Esophagus (tissue), 2 donors: Measurements from ENCODE around the gene PROCA1. TPM values are rescaled to one million over a fixed set of nuclear protein-coding genes. Genes with fewer than 3 reads are reported as not detected.

Experiments used
- H3K27ac ChIP-seq, 2 donors: one replicate each; pipeline ENCODE4 v1.5.1; 2013; ENCODE audit warnings: low read depth in 2 of 2, mild to moderate bottlenecking in 2 of 2, inconsistent platforms in 1 of 2, low read length in 1 of 2, moderate library complexity in 1 of 2
- H3K27me3 ChIP-seq, 2 donors: one replicate each; pipeline ENCODE4 v1.6.1; 2013; ENCODE audit warnings: low read length in 2 of 2, control low read depth in 1 of 2, mild to moderate bottlenecking in 1 of 2; ENCODE audit not compliant: insufficient read depth in 2 of 2, control insufficient read depth in 1 of 2
- H3K36me3 ChIP-seq, 2 donors: one replicate each; pipeline ENCODE4 v1.6.1; 2013; ENCODE audit warnings: low read length in 1 of 2; ENCODE audit not compliant: control insufficient read depth in 2 of 2, insufficient read depth in 2 of 2
- H3K4me1 ChIP-seq, 2 donors: one replicate each; pipeline ENCODE4 v1.6.1; 2013; ENCODE audit warnings: low read length in 1 of 2; ENCODE audit not compliant: control insufficient read depth in 2 of 2, insufficient read depth in 2 of 2
- H3K4me3 ChIP-seq, 2 donors: one replicate each; pipeline ENCODE4 v1.5.1; 2013; ENCODE audit warnings: low read length in 2 of 2, mild to moderate bottlenecking in 2 of 2, low read depth in 1 of 2, moderate library complexity in 1 of 2
- H3K9me3 ChIP-seq, 2 donors: one replicate each; pipeline ENCODE4 v1.6.1; 2013; ENCODE audit warnings: mild to moderate bottlenecking in 2 of 2, low read depth in 1 of 2, low read length in 1 of 2, moderate library complexity in 1 of 2; ENCODE audit not compliant: control insufficient read depth in 2 of 2, insufficient read depth in 1 of 2
- WGBS, 2 donors: extraction: QIAGEN DNeasy Blood & Tissue Kit; methylation state at CpG; one replicate each; pipeline ENCODE4 v1.1.7; 2013; 5-methylcytosine and 5-hydroxymethylcytosine counted together
- polyA plus RNA-seq, 2 donors: library from polyadenylated mRNA; stranded (reverse); fragments of 200-250 nt; gene quantifications; one replicate each; pipeline ENCODE4 v1.2.3, GENCODE V29; 2013
- donor health status: healthy with polysubstance abuse.
- donor health status: Bipolar disorder and iron deficiency.

The PROCA1 gene, protein sequence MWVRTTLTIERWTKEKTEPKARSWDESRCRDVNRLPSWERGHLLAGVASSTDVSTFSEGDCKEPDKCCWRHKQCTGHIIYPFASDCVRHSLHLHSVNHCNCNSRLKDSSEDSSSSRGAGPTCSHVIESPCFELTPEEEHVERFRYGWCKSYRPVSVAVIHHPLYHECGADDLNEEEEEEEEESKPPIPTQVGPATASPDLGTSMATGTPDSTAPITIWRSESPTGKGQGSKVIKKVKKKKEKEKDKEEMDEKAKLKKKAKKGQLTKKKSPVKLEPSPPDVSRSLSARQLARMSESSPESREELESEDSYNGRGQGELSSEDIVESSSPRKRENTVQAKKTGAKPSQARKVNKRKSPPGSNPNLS
- 1 to 10 TPM in 1 of 2 donors, under 1 TPM in 1; 0.59 to 2.0 TPM for polyA plus RNA-seq

DNA sequence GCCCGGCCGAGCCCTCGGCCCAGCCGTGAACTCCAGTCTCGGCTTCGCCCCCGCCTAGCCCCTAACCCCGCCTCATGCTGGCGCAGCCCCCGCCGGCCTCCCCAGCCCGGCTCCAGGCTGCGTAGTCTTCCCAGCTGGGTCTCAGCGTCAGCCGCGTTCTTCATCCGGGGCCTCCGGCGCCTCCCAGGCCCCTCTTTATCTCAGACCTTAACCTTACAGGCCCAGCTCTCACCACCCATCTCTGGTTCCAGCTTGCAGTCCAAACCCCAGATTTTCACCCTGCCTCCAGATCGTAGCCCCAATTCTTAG is at the start of gene PROCA1:
TSS of gene PROCA1 (minus strand) at position 166 of the 309 bp plus-strand sequence. CDS start 228 bp downstream, outside the sequence.
- 6 to 8% methylated on average over 20 of the region's 20 CpGs for WGBS, 2 donors
- Histone ChIP-seq H3K36me3 (peaks cover 0 to 16% of the 10 kb centered on the region in 2 donors), H3K4me1 (peaks cover 0 to 2% of the 10 kb centered on the region in 2 donors)

DNA sequence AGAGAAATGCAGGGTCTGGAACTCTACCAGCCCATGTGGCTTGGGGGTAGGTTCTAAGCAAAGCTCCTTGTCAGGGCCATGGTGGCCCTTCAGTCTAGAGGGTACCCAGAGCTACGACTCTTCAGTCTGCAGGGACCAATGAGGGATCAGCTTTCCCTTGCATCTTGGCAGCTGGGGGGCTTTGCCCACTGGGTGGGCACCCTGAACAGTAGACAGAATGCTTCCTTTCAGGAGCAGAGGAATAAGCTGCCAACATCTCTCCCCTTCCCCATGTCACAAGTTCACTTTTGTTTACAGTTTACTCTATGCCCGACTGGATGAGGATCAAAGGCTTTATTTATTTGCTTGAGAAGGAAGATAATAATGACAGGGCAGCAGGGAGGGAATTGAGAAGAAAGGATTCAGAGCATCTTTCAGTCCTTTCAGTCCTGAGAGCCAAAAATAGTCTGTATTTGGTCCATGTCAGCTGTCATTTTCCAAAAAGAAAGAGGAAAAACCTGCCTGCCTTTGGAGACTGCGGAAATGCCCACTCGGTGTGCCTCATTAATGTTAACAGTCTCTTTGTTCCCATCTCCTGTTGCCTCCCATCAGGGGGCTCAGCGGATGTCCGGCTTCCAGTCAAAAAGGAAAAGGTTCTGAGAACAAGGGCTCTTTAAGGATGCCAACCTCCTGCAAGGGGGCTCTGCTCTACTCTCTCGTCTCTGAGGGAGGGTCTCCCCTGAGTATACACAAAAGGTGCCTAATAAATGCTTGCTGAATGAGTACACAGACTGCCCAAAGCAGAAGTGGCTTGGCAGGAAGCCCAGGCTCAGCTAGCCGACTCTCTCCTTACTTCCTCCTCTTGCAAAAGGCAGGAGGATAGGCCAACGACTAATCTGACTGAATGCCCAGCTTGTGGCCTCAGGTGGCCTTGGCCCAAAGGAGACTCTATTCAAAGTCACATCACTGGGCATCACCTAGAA is 49.2 kb upstream of the PROCA1 start:
- no peak overlapping the region for H3K27ac ChIP-seq

More for the DNA sequence above, at the start of gene PROCA1:
- Histone ChIP-seq H3K9me3 (no peaks in the 10 kb centered on the region), H3K4me3 (peak within 1 kb of the TSS; percentile 55 to 58), H3K27ac (peak within 1 kb of the TSS; percentile 90 to 91), H3K27me3 (no peaks in the 10 kb centered on the region)

DNA sequence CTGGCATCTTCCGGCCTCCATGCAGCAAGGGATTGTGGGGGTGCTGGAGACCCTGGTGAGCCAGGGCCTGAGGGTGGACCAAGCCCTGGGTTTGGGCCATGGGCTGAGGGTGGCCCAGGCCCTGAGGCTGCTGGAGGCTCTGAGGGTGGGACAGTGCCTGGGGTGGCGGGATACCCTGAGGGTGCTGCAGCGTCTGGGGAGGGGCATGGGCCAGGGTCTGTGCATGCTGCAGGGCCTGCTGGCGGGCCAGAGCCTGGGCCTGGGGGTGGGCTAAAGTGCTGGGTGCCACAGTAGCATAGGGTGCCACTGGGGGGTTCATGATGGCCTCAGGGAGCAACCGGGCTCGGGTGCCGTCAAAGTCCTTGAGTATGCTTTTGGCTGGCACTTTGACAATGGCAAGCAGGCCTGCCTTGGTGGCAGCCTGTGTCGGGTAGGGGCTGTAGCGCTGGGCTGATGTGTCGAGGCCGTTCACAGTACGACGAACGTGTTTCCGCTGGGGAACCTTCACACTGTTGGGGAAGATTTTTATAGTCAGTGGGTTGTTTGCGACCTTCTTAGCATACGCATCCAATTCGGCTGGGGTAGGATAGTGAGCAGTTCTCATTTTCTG is 47.7 kb upstream of the PROCA1 start:
- no peak overlapping the region for H3K4me3 ChIP-seq
- H3K9me3 ChIP-seq, result no peaks in the 10 kb centered on the region
- no peak overlapping the region for H3K27ac ChIP-seq
- 89 to 94% methylated on average over 18 of the region's 18 CpGs for WGBS, 2 donors
- H3K27me3 ChIP-seq, result no peaks in the 10 kb centered on the region
- H3K4me1 ChIP-seq, result peaks cover 0 to 2% of the 10 kb centered on the region in 2 donors
- peaks cover 0 to 15% of the 10 kb centered on the region in 2 donors for H3K36me3 ChIP-seq

More for the DNA sequence above, 49.2 kb upstream of the PROCA1 start:
- Histone ChIP-seq H3K27me3 (no peaks in the 10 kb centered on the region), H3K4me1 (peaks cover 0 to 2% of the 10 kb centered on the region in 2 donors), H3K9me3 (no peaks in the 10 kb centered on the region), H3K36me3 (peaks cover 0 to 15% of the 10 kb centered on the region in 2 donors), H3K4me3 (no peak overlapping the region)
- WGBS, 2 donors, result 43 to 45% methylated on average over 9 of the region's 9 CpGs

DNA sequence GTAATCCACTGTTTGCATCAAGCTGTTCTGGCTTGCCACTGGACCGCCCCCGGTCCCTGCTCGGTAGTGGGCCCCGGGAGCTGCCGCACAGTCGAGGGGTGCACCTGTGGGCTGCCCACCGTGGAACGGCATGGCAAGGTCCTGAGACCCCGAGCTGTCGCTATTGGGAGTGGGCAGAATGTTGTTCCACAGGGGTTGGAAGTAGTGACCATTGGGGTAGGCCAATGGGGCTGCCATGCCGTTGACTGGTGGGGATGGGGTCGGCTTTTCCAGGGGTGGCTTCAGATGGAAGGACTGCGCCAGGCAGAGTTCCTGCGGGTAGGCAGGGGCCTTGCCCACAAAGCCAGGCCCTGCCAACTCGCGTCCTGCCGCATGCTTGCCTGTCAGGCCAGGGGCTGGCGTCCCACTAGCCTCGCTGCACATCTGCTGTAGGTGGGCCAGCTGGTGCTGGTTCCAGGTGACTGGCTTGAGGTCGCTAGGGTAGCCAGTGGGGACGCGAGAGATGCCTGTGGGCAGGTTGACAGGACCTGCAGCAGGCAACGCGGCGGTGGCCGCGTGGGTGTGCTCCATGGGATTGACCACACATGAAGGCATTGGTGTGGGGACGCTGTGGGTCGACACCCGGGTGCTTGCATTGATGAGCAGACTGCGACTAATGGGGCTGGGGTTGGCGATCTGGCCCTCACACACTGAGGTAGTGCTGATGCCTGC is 46.9 kb upstream of the PROCA1 start:
- WGBS, 2 donors, result 90 to 93% methylated on average over 32 of the region's 32 CpGs
- Histone ChIP-seq H3K9me3 (no peaks in the 10 kb centered on the region), H3K36me3 (peaks cover 0 to 15% of the 10 kb centered on the region in 2 donors), H3K4me1 (peaks cover 0 to 2% of the 10 kb centered on the region in 2 donors), H3K27me3 (no peaks in the 10 kb centered on the region), H3K4me3 (no peak overlapping the region), H3K27ac (no peak overlapping the region)

DNA sequence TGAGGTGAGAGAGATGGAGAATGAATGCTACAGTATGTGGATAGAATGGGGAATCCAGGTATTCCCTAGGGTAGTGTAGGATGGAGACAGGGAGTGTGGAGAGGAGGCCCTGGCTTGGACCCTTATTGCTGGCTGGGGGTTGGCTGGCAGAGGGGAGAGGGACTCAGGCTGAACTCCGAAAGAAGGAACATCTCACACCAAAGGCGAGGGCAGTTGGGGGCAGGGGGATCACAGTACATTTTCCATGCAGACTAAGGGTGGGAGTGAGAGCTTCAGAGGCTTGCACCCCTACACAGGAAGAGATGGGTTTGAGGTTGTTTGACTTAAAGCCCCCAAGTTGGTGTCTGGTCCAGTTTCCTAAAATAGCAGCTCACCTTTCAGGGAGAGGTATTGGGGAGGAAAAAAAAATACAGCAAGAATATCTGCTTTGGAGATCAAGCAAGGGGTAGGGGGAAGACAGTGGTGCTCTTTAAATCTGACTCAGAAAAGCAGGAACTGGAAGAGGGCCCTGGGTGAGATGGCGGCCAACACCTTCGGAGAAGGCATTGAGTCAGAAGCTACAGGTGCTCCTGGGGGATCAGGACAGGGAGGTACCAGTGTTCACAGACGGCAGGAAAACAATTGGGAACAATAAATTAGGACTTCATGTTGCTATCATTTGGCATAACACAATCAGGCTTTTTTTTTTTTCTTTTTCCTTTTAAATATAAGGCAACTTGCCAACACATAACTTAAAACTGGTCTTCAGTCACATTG is 44.5 kb upstream of the PROCA1 start:
- H3K4me3 ChIP-seq, result no peak overlapping the region
- H3K4me1 ChIP-seq, result peaks cover 0 to 2% of the 10 kb centered on the region in 2 donors
- no peaks in the 10 kb centered on the region for H3K27me3 ChIP-seq
- H3K9me3 ChIP-seq, result no peaks in the 10 kb centered on the region
- H3K36me3 ChIP-seq, result peaks cover 0 to 18% of the 10 kb centered on the region in 2 donors
- 57 to 60% methylated on average over 5 of the region's 5 CpGs for WGBS, 2 donors
- H3K27ac ChIP-seq, result no peak overlapping the region

DNA sequence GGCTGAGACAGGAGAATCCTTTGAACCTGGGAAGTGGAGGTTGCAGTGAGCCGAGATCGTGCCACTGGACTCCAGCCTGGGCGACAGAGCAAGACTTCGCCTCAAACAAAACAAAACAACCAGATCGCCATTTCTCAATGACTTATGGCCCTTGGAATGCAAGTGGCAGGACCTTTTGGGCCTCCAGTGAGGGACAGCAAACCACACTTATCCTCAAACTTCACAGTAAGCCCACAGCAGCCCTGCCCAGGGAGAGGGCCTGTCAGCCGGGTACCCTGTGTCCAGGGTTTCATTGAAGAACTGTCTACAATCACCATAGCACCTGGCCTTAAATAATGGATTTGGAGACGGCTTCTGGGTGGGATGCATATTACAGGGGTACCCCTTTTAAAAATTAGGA is 43.8 kb upstream of the PROCA1 start:
- H3K27ac ChIP-seq, result no peak overlapping the region
- peaks cover 0 to 2% of the 10 kb centered on the region in 2 donors for H3K4me1 ChIP-seq
- no peak overlapping the region for H3K4me3 ChIP-seq
- H3K36me3 ChIP-seq, result peaks cover 0 to 18% of the 10 kb centered on the region in 2 donors
- WGBS, 2 donors, result 86 to 88% methylated on average over 7 of the region's 7 CpGs
- H3K9me3 ChIP-seq, result no peaks in the 10 kb centered on the region
- no peaks in the 10 kb centered on the region for H3K27me3 ChIP-seq

DNA sequence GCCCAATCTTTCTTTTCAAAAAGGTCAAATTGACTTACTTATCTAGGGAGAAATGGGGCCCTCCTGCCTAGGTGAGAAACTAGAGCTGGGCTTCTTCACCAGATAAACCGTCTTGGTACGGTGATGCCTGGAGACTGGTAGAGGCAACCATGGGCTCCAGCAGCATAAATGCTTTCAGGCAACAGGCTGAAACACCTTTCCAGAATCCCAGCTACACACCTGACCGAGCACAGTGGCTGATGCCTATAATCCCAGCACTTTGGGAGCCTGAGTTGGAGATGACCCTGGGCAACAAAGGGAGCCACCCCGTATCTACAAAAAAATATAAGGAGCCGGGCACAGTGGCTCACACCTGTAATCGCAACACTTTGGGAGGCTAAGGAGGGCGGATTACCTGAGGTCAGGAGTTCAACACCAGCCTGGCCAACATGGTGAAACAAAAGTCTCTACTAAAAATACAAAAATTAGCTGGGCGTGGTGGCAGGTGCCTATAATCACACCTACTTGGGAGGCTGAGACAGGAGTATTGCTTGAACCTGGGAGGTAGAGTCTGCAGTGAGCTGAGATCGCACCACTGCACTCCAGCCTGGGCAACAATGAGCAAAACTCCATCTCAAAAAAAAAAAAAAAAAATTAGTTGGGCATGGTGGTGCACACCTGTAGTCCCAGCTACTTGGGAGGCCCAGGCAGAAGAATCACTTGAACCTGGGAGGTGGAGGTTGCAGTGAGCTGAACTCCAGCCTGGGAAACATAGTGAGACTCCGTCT is 40.1 kb upstream of the PROCA1 start:
- no peaks in the 10 kb centered on the region for H3K27me3 ChIP-seq
- peaks cover 0 to 26% of the 10 kb centered on the region in 2 donors for H3K4me1 ChIP-seq
- WGBS, 2 donors, result 93 to 94% methylated on average over 10 of the region's 10 CpGs
- H3K36me3 ChIP-seq, result peaks cover 13 to 29% of the 10 kb centered on the region in 2 donors
- no peaks in the 10 kb centered on the region for H3K9me3 ChIP-seq
- no peak overlapping the region for H3K4me3 ChIP-seq
- H3K27ac ChIP-seq, result no peak overlapping the region
